CD8-positive, alpha-beta memory T cell (primary cell): ENCODE measurements around the gene TSR1. TPM values are rescaled to one million over a fixed set of nuclear protein-coding genes. Genes with fewer than 3 reads are reported as not detected.

Experiments
- CTCF ChIA-PET: fragments of 350-600 bp; sonication (Branson Sonifier 250); formaldehyde crosslinking; loops from one replicate; lab custom pipeline; 2021; ENCODE audit warnings: antibody characterized with exemption; lab: Charles Lee
- POLR2A ChIA-PET: fragments of 350-600 bp; sonication (Branson Sonifier 250); formaldehyde crosslinking; loops from one replicate; lab custom pipeline; 2021; ENCODE audit warnings: antibody characterized with exemption; lab: Charles Lee
- DNase-seq, 5 donors: peaks; one replicate each; pipeline versions ENCODE4 v3.0.0 to v3.0.0-alpha.2; 2020 to 2022; ENCODE audit warnings: mixed read lengths in 1 of 5
- H3K27ac ChIP-seq: one replicate; pipeline ENCODE4 v1.7.0; 2013; ENCODE audit warnings: low read depth, mild to moderate bottlenecking, low read length, moderate library complexity
- H3K27me3 ChIP-seq: 2 replicates; pipeline ENCODE4 v1.7.0; 2013; ENCODE audit warnings: low read length, mild to moderate bottlenecking; ENCODE audit not compliant: insufficient read depth, poor library complexity, severe bottlenecking
- H3K36me3 ChIP-seq: 2 replicates; pipeline ENCODE4 v1.7.0; 2013; ENCODE audit warnings: mild to moderate bottlenecking, low read length, moderate library complexity; ENCODE audit not compliant: insufficient read depth
- H3K4me1 ChIP-seq: 2 replicates; pipeline ENCODE4 v1.7.0; 2013; ENCODE audit warnings: mild to moderate bottlenecking, low read length, moderate library complexity; ENCODE audit not compliant: insufficient read depth
- H3K4me3 ChIP-seq: 2 replicates; pipeline ENCODE4 v1.7.0; 2013; ENCODE audit warnings: mild to moderate bottlenecking, low read length
- H3K9me3 ChIP-seq: 2 replicates; pipeline ENCODE4 v1.7.0; 2013; ENCODE audit warnings: mild to moderate bottlenecking, low read length
- H3K27ac Mint-ChIP-seq, 8 donors: one replicate each; pipeline ENCODE4 v1.8.0; 2020 to 2021; ENCODE audit warnings: mixed read lengths in 8 of 8, mild to moderate bottlenecking in 6 of 8, inconsistent platforms in 3 of 8, moderate library complexity in 3 of 8
- H3K27me3 Mint-ChIP-seq, 2 donors: one replicate each; pipeline ENCODE4 v1.8.0; 2020 to 2021; ENCODE audit warnings: mixed read lengths in 2 of 2, mild to moderate bottlenecking in 1 of 2, moderate library complexity in 1 of 2
- H3K36me3 Mint-ChIP-seq, 3 donors: one replicate each; pipeline ENCODE4 v1.8.0; 2020 to 2021; ENCODE audit warnings: mixed read lengths in 3 of 3, inconsistent platforms in 1 of 3, mild to moderate bottlenecking in 1 of 3
- H3K4me1 Mint-ChIP-seq, 3 donors: one replicate each; pipeline ENCODE4 v1.8.0; 2020 to 2021; ENCODE audit warnings: mixed read lengths in 3 of 3, inconsistent platforms in 1 of 3, mild to moderate bottlenecking in 1 of 3
- H3K4me3 Mint-ChIP-seq, 7 donors: one replicate each; pipeline ENCODE4 v1.8.0; 2020 to 2021; ENCODE audit warnings: mixed read lengths in 7 of 7, mild to moderate bottlenecking in 6 of 7, moderate library complexity in 4 of 7, inconsistent platforms in 2 of 7
- H3K9me3 Mint-ChIP-seq, 5 donors: one replicate each; pipeline ENCODE4 v1.8.0; 2020 to 2022; ENCODE audit warnings: mixed read lengths in 5 of 5, mild to moderate bottlenecking in 3 of 5, moderate library complexity in 2 of 5, inconsistent platforms in 1 of 5
- polyA plus RNA-seq: library from polyadenylated mRNA; unstranded; fragments of 300-500 nt; fragmentation: Illumina TruSeq; gene quantifications from one replicate; pipeline ENCODE4 v1.2.3, GENCODE V29; 2021
- total RNA-seq, 2 experiments: library from RNA; stranded (reverse); gene quantifications; one replicate each; pipeline ENCODE4 v1.2.3, GENCODE V29; 2021

TSR1 gene
- total and polyA plus RNA-seq, 3 experiments from 2014 or later = 22.0 to 99.4 (median 97.7) TPM

DNA sequence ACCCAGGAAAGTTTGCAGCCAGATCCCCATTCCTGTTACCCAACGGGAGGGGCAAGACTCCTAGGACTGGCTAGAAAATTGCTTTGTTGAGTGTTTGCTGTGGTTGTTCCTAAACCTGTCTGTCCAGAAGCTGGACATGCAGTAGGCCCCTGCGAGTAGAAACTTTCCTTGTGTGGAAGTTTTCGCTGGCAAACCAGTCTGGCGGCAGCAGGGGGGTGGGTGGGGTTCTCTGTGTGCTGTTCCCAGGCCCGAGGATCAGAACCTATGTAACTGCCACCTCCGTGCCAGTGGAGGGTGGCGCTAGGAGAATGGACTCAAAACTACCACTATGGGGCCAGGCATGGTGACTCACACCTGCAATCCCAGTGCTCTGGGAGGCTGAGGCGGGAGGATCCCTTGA is 10.2 kb upstream of the TSR1 start:
- H3K36me3 ChIP-seq = peaks cover 13% of the 10 kb centered on the region
- peaks cover 0 to 44% (median 5%) of the 10 kb centered on the region in 3 donors for H3K36me3 Mint-ChIP-seq
- no peak overlapping the region for H3K4me3 ChIP-seq
- ChIA-PET POLR2A (no interaction called here), CTCF (no interaction called here)
- peaks cover 6 to 24% (median 9%) of the 10 kb centered on the region in 3 donors for H3K4me1 Mint-ChIP-seq
- H3K27me3 ChIP-seq = no peaks in the 10 kb centered on the region
- H3K9me3 ChIP-seq = no peaks in the 10 kb centered on the region
- no peaks in the 10 kb centered on the region for H3K9me3 Mint-ChIP-seq
- DNase-seq = no peak
- H3K4me1 ChIP-seq = no peaks in the 10 kb centered on the region
- no peak overlapping the region for H3K4me3 Mint-ChIP-seq
- H3K27ac ChIP-seq = no peak overlapping the region
- no peak overlapping the region for H3K27ac Mint-ChIP-seq
- no peaks in the 10 kb centered on the region for H3K27me3 Mint-ChIP-seq

DNA sequence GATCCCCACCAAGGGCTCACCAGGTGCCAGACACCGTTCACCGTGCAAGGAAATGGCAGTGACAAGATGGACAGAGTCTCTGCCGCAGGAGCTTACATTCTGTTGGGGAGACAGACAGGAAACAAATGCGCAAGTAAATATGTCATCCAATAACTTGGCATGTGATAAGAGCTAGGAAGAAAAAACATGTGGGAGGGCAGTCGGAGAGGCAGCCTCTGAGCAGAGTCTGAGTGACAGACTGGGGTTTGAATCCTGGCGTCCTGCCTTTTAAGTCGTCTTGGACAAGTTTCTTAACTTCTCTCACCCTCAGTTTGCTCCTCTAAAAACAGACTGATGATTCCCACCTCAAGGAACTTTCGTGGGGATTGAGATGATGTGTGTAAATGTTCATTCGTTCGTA is 8.3 kb upstream of the TSR1 start:
- H3K27ac Mint-ChIP-seq = no peak overlapping the region
- H3K4me1 ChIP-seq = no peaks in the 10 kb centered on the region
- H3K9me3 Mint-ChIP-seq = no peaks in the 10 kb centered on the region
- no peak overlapping the region for H3K27ac ChIP-seq
- H3K9me3 ChIP-seq = no peaks in the 10 kb centered on the region
- H3K36me3 ChIP-seq = peaks cover 13% of the 10 kb centered on the region
- CTCF ChIA-PET = interaction anchor here (1.7 kb wide), 1 partner anchor 8 kb away, joined by 6 read pairs; no protein-coding TSS in a partner anchor
- no peaks in the 10 kb centered on the region for H3K27me3 Mint-ChIP-seq
- no peak for DNase-seq
- H3K4me3 ChIP-seq = no peak overlapping the region
- H3K4me3 Mint-ChIP-seq = no peak overlapping the region
- H3K27me3 ChIP-seq = no peaks in the 10 kb centered on the region
- H3K4me1 Mint-ChIP-seq = peaks cover 9 to 31% (median 12%) of the 10 kb centered on the region in 3 donors
- POLR2A ChIA-PET = no interaction called here
- peaks cover 0 to 45% (median 2%) of the 10 kb centered on the region in 3 donors for H3K36me3 Mint-ChIP-seq

DNA sequence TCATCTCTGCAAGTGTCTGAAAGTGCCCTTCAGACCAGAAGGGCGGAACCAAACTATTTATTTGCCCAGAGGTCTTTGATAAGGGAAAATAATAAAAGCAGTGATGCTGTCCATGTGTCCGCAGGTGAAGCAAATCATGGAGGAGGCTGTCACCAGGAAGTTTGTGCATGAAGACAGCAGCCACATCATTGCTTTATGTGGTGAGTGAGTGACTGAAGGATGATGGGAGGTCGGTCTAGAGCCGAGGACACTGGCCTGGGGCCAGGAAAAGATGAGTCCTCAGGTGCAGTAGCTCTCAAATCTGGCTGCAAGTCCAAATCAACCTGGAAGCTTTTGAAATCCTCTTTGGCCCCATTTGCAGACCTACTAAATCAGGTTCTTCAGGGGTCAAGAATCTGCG is 7.2 kb upstream of the TSR1 start:
- CTCF ChIA-PET = interaction anchor here (1.7 kb wide), 1 partner anchor 9 kb away, joined by 6 read pairs; no protein-coding TSS in a partner anchor
- peak overlapping the region in 2 of 7 donors; percentile 24 to 42 for H3K4me3 Mint-ChIP-seq
- POLR2A ChIA-PET = interaction anchor here (0.7 kb wide), 1 partner anchor 1089 kb away, joined by 4 read pairs; no protein-coding TSS in a partner anchor

DNA sequence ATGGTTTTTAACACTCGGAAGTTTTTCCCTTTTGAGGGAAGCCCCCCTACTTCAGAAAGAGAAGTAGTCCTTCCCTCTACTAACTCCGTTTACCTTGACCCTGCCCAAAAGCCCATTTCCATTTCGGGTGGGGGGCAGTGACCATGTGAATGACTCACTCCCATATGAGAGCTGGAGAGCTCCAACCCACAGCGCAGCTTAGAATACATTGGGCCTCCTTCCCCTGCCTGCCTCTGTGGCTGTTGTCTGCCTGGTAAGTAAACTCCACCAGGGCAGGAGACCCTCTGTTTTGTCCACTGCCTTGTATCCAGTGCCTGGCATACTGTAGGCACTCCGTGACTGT is 2.0 kb upstream of the TSR1 start:
- DNase-seq = no peak
- H3K4me3 Mint-ChIP-seq = peak overlapping the region; percentile 83 to 93 (median 89)
- peaks cover 20% of the 10 kb centered on the region for H3K4me1 ChIP-seq
- H3K36me3 ChIP-seq = peaks cover 24% of the 10 kb centered on the region
- no peaks in the 10 kb centered on the region for H3K9me3 ChIP-seq
- no peaks in the 10 kb centered on the region for H3K27me3 ChIP-seq
- ChIA-PET CTCF (interaction anchor here (1.3 to 3.4 kb wide), 4 partner anchors 10 to 281 kb away, joined by 6 to 18 read pairs (median 8); no protein-coding TSS in a partner anchor), POLR2A (interaction anchor here (0.7 to 3.4 kb wide), 4 partner anchors 14 to 62 kb away, joined by 3 to 24 read pairs (median 6); partner anchors contain the start of genes MNT, SMG6 and SRR)
- no peaks in the 10 kb centered on the region for H3K9me3 Mint-ChIP-seq
- H3K27ac ChIP-seq = peak overlapping the region; percentile 54
- H3K4me1 Mint-ChIP-seq = peaks cover 34 to 48% (median 34%) of the 10 kb centered on the region in 3 donors
- H3K27ac Mint-ChIP-seq = peak overlapping the region; percentile 80 to 93 (median 88)
- no peaks in the 10 kb centered on the region for H3K27me3 Mint-ChIP-seq
- peak overlapping the region; percentile 56 for H3K4me3 ChIP-seq
- H3K36me3 Mint-ChIP-seq = peaks cover 3 to 22% (median 7%) of the 10 kb centered on the region in 3 donors

More for the DNA sequence above, 7.2 kb upstream of the TSR1 start:
- H3K27me3 Mint-ChIP-seq = no peaks in the 10 kb centered on the region
- peaks cover 13% of the 10 kb centered on the region for H3K36me3 ChIP-seq
- no peak overlapping the region for H3K27ac ChIP-seq
- H3K36me3 Mint-ChIP-seq = peaks cover 0 to 44% (median 2%) of the 10 kb centered on the region in 3 donors
- H3K27me3 ChIP-seq = no peaks in the 10 kb centered on the region
- H3K4me3 ChIP-seq = no peak overlapping the region
- peak in 2 of 5 donors; percentile 20 to 78 for DNase-seq
- peak overlapping the region in 3 of 8 donors; percentile 27 to 81 (median 80) for H3K27ac Mint-ChIP-seq
- peaks cover 1% of the 10 kb centered on the region for H3K4me1 ChIP-seq
- no peaks in the 10 kb centered on the region for H3K9me3 Mint-ChIP-seq
- H3K4me1 Mint-ChIP-seq = peaks cover 14 to 38% (median 15%) of the 10 kb centered on the region in 3 donors
- no peaks in the 10 kb centered on the region for H3K9me3 ChIP-seq

DNA sequence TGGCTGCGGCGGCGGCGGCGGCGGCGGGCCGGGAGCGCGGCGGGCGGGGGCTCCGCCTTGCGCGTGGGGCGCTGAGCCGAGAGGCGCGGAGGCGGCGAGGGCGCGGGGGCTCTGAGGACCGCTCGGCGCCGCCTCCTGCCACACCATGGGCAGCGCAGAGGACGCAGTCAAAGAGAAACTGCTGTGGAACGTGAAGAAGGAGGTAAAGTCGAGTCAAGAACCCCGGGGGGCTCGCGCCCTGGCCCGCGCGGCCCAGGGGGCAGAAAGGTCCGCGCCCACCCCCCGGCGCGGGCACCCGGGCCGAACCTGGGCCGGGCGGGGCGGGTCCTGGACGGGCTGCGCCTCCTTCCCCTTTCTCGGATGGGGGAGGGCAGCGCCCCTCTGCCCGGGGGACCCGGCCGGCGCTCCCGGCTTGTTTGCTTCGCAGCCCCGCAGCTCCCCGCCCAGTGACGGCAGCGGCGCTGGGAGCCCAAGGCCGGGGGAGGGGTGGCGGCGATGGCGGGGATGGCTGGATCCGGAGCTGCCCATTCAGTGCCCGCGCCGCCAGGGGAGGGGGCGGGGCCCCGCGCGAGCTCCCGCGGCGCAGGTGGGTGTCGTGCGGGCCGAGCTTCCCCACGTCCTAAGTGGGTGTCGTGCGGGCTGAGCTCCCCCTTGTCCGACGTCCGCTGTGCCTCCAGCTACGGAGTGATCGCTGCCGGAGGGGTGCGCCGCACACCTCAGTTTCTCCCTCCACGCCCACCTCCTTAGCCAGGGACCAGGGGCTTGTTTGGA is 1.5 kb upstream of the TSR1 start:
- Histone ChIP-seq H3K9me3 (no peaks in the 10 kb centered on the region), H3K27me3 (no peaks in the 10 kb centered on the region), H3K4me3 (peak overlapping the region; percentile 56), H3K36me3 (peaks cover 25% of the 10 kb centered on the region), H3K4me1 (peaks cover 20% of the 10 kb centered on the region), H3K27ac (peak overlapping the region; percentile 54)
- peaks cover 3 to 18% (median 7%) of the 10 kb centered on the region in 3 donors for H3K36me3 Mint-ChIP-seq
- H3K4me1 Mint-ChIP-seq = peaks cover 30 to 43% (median 31%) of the 10 kb centered on the region in 3 donors
- no peaks in the 10 kb centered on the region for H3K9me3 Mint-ChIP-seq
- ChIA-PET CTCF (interaction anchor here (1.3 to 3.4 kb wide), 4 partner anchors 11 to 281 kb away, joined by 6 to 18 read pairs (median 8); no protein-coding TSS in a partner anchor), POLR2A (interaction anchor here (0.7 to 3.4 kb wide), 4 partner anchors 15 to 63 kb away, joined by 3 to 24 read pairs (median 6); partner anchors contain the start of genes MNT, SMG6 and SRR)
- peak overlapping the region; percentile 93 to 99 (median 97) for H3K4me3 Mint-ChIP-seq
- DNase-seq = peak; percentile 33 to 74 (median 60)
- peak overlapping the region in 7 of 8 donors; percentile 85 to 93 (median 89) for H3K27ac Mint-ChIP-seq
- H3K27me3 Mint-ChIP-seq = no peaks in the 10 kb centered on the region

DNA sequence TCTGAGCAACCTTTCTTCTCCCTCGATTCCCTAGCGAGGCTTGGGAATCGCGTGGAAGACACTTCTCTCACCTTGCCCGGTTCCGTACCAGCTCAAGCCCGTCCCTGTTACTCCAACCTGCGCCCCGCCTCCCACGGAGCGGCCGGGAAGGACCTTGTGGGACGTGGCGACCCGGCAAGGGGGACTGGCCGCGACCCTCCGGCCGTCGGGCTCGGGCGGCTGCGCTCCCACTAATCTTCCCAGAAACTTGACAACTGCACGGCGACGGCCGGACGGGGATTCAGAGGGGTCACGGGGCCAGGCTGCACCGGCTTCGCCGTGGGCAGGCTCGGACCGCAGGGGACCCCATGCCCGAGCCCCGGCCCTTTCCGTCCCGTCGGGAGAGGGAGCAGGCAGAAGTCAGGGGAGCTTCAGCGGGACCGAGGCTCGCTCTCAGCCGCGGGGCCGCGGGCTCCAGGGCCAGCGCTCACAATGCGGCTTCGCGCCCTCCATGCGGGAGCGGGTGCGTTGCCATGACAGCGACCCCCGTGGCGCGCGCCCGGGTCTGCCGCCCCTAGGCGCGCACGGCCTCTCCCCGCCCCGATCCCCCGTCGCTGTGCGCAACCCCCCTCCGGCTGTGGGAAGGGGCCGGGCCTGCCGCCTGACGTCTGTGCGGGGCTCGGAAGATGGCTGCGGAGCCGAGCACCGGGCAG is 741 bp upstream of the TSR1 start, which contains the start of gene SGSM2:
Gene SGSM2, plus strand, starts transcription at position 650 of the 692 bp plus-strand sequence. CDS start 188 bp downstream, outside the sequence.
- ChIA-PET POLR2A (interaction anchor here (1.1 to 3.4 kb wide), 5 partner anchors 11 to 64 kb away, joined by 3 to 24 read pairs (median 5); partner anchors contain the start of genes MNT, SMG6 and SRR), CTCF (interaction anchor here (1.0 to 3.4 kb wide), 8 partner anchors 10 to 282 kb away, joined by 3 to 20 read pairs (median 6); partner anchors contain the start of gene HIC1)
- peak within 1 kb of the TSS; percentile 98 for H3K4me3 ChIP-seq
- Mint-ChIP-seq H3K27me3 (no peaks in the 10 kb centered on the region), H3K9me3 (no peaks in the 10 kb centered on the region), H3K4me1 (peaks cover 30 to 39% (median 31%) of the 10 kb centered on the region in 3 donors), H3K36me3 (peaks cover 3 to 13% (median 7%) of the 10 kb centered on the region in 3 donors), H3K4me3 (peak within 1 kb of the TSS; percentile 93 to 99 (median 97)), H3K27ac (peak within 1 kb of the TSS; percentile 85 to 98 (median 96))
- peaks cover 20% of the 10 kb centered on the region for H3K4me1 ChIP-seq
- DNase-seq = peak; percentile 68 to 87 (median 73)
- H3K9me3 ChIP-seq = no peaks in the 10 kb centered on the region
- peaks cover 30% of the 10 kb centered on the region for H3K36me3 ChIP-seq
- no peaks in the 10 kb centered on the region for H3K27me3 ChIP-seq
- peak within 1 kb of the TSS; percentile 64 for H3K27ac ChIP-seq

- peak overlapping the region in 6 of 7 donors; percentile 93 to 99 (median 98) for H3K4me3 Mint-ChIP-seq
- H3K27me3 Mint-ChIP-seq = no peaks in the 10 kb centered on the region
- ChIA-PET CTCF (interaction anchor here (1.0 to 3.4 kb wide), 7 partner anchors 9 to 281 kb away, joined by 3 to 20 read pairs (median 5); partner anchors contain the start of gene HIC1), POLR2A (interaction anchor here (0.7 to 3.4 kb wide), 7 partner anchors 12 to 281 kb away, joined by 3 to 24 read pairs (median 5); partner anchors contain the start of genes HIC1, MNT, SMG6 and SRR)
- Histone ChIP-seq H3K4me1 (peaks cover 20% of the 10 kb centered on the region), H3K9me3 (no peaks in the 10 kb centered on the region), H3K27ac (peak overlapping the region; percentile 64), H3K36me3 (peaks cover 43% of the 10 kb centered on the region), H3K4me3 (peak overlapping the region; percentile 98), H3K27me3 (no peaks in the 10 kb centered on the region)
- H3K27ac Mint-ChIP-seq = peak overlapping the region in 7 of 8 donors; percentile 89 to 98 (median 96)
- peaks cover 3 to 7% (median 7%) of the 10 kb centered on the region in 3 donors for H3K36me3 Mint-ChIP-seq
- no peak for DNase-seq
- peaks cover 30 to 35% (median 31%) of the 10 kb centered on the region in 3 donors for H3K4me1 Mint-ChIP-seq
- no peaks in the 10 kb centered on the region for H3K9me3 Mint-ChIP-seq
Observed at GRCh38 chr17:2335726-2336214, 487 bp downstream of the TSR1 start.
